GM20000 (cell line): Measurements from ENCODE around the gene IFI35.

ENCODE experiments used
- DNase-seq: peaks from one replicate; pipeline ENCODE4 v3.0.0; 2012; ENCODE audit warnings: low spot score
- TF ChIP-seq, protein P1 (sequence below): IDR thresholded peaks from 2 replicates; pipeline ENCODE4 v1.5.1; 2012; ENCODE audit warnings: mild to moderate bottlenecking, control low read depth; ENCODE audit errors: extremely low read depth, missing control alignments

Gene IFI35

DNA sequence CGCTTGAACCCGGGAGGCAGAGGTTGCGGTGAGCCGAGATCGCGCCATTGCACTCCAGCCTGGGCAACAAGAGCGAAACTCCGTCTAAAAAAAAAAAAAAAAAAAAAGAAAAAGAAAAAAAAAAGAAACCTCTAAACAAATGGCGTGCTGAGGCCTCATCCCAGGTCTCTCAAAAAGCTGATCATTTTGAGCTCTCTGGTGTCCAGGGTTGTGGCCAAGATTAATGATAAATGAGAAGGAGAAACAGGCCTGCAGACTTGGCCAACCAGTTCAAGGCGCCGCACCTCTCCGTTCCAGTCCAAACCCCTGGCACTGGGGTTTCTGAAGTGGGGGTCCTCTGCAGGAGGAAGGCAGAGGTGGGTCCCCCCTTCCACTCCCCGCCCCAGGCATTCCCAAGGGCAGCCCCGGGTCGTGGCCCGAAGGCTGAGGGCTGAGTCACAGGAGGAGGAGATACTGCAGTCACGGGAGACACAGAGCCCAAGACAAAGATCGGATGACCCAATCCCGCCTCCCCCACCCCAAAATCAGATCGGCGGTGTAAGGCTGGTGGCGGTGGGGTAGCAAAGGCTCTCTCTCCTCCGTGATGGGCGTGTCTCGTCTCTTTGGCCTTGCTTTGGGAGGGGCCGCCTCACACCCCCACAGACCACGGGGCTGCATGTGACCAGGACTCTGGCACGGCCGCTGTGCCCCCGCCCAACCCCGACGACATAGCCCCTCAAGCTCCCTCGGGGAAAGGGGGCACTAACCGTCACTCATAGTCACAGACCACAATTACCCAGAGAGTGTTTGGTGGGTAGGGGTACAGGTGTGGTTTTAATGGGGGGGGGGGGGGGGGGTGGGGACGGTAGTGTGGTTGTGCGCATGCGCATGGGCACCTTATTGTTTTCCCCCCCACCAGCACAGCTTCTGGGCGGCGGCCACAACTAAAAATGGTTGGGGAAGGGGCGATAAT is 14.5 kb downstream of the IFI35 start:
- TF ChIP-seq, protein P1, sequence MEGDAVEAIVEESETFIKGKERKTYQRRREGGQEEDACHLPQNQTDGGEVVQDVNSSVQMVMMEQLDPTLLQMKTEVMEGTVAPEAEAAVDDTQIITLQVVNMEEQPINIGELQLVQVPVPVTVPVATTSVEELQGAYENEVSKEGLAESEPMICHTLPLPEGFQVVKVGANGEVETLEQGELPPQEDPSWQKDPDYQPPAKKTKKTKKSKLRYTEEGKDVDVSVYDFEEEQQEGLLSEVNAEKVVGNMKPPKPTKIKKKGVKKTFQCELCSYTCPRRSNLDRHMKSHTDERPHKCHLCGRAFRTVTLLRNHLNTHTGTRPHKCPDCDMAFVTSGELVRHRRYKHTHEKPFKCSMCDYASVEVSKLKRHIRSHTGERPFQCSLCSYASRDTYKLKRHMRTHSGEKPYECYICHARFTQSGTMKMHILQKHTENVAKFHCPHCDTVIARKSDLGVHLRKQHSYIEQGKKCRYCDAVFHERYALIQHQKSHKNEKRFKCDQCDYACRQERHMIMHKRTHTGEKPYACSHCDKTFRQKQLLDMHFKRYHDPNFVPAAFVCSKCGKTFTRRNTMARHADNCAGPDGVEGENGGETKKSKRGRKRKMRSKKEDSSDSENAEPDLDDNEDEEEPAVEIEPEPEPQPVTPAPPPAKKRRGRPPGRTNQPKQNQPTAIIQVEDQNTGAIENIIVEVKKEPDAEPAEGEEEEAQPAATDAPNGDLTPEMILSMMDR, result no peak
- peak; percentile 70 for DNase-seq

DNA sequence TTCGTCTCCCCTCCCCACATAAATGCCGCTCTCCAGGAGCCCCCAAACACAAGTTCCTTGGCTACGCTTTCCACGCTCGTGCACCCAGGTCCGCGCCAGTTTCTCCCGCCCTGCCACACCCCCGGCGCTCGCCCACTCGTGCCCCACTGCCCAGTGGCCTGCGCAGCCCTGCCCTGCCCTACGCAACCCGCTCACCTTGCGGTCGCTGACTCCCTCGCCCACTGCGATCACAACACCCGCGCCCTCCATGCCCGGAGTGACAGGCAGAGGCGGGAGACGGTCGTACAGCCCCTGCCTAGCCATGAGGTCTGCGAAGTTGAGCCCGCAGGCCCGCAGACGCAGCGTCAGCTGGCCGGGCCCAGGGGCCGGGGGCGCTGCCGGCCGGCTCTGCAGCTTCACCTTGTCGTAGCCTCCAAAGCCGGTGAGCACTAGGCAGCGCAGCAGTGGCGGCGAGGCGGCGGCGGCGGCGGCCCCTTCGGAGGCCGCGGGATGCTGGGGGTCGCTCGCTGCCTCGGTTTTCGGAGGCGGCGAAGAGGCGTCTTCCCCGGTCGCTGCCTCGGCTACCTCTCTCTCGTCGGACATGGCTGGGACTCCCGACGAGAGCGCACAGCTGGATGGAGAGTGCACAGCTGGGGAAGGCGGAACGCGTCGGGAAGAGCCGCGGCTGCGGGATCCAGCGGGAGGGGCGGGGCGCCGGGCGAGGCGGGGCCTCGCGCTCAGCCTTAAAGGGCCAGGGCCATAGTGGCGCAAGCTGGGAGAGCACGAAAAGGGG is 15.3 kb downstream of the IFI35 start, which contains the start of gene VAT1:
Gene VAT1, minus strand, starts transcription at position 645 of the 772 bp plus-strand sequence. Its CDS starts 63 bp downstream, at position 582.
- DNase-seq, result peak; percentile 86
- TF ChIP-seq, protein P1, result no peak

DNA sequence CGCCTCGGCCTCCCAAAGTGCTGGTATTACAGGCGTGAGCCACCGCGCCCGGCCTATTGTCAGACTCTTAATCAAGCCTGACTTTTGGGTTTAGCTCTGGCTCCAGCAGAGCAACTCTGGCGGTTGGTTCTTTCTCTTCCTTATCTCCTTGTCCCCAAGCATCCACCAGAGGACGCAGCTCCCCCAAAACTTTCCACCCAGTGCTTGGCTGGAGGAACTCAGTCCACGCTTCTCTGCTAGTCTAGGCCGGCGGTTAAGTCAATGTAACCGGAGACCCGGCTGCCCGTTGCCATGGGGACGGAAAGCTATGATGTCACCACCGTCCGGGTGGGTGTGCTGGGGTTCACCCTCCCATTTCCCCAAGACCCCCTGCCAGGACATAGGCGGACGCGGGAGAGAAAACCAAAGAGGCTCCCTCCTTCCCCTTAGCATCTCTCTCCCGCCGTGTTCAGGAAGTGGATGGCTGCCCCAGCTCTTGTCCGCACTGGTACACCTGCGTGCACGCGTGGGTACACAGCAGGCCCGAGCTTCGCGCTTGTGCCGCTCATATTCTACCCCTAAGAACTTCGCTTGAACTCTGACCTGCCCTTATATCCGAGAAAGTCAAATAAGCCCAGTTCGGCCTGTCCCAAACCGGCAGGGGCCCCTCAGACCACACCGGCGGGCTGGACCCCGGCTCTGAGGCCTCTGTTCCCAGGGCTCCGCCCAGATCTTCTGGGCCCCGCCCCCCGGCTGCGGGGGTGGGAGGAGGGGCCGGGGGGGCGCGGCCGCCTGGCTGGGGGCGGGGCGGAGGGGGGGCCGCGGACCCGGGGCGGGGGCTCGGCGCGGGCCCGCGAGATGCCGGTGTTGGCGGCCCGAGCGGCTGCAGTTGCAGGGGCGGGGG is 18.1 kb downstream of the IFI35 start, which contains the start of gene RND2:
Gene RND2, plus strand, starts transcription at position 825 of the 883 bp plus-strand sequence. CDS start 117 bp downstream, outside the sequence.
- DNase-seq, result peak; percentile 94
- TF ChIP-seq, protein P1, result peak; percentile 50

DNA sequence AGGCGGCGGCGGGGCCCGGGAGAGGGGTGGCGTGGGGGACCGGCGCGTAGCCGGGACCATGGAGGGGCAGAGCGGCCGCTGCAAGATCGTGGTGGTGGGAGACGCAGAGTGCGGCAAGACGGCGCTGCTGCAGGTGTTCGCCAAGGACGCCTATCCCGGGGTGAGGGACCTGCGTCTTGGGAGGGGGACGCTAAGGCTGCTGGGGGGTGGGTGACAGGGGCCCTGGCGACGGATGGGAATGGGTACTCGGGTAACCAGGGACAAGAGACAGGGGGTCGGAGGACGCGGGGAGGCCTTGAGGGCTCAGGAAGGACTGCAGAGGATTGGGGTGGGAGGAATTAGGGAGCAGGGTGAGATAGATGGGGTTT is 18.7 kb downstream of the IFI35 start:
- TF ChIP-seq, protein P1, result no peak
- no peak for DNase-seq

DNA sequence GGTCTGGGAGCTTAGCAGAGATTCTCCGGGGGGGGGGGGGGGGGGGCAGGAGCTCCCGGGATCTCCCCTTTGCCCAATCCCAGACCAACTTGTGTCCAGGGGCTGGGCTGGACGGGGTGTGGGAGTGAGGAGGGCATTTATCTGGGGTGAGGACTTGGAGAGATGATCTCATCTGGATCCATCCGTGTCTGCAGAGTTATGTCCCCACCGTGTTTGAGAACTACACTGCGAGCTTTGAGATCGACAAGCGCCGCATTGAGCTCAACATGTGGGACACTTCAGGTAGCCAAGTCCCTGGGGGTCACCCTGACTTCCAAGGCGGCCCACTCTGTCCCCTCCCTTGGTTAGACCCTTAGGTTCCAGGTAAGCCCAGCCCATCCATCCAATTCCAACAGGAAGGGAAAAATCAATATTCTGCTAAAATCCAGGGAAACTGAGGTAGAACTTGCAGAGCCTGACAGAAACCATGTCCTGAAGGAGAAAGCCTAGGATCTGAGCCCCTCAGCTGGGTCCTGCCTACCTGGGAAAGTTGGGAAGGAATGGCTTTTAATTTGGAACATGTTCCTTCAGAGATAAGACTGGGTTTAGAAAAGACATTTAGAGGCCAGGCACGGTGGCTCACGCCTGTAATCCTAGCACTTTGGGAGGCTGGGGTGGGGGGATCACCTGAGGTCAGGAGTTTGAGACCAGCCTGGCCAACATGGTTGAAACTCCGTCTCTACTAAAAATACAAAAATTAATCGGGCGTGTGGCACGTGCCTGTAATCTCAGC is 19.4 kb downstream of the IFI35 start:
- TF ChIP-seq, protein P1, result no peak

DNA sequence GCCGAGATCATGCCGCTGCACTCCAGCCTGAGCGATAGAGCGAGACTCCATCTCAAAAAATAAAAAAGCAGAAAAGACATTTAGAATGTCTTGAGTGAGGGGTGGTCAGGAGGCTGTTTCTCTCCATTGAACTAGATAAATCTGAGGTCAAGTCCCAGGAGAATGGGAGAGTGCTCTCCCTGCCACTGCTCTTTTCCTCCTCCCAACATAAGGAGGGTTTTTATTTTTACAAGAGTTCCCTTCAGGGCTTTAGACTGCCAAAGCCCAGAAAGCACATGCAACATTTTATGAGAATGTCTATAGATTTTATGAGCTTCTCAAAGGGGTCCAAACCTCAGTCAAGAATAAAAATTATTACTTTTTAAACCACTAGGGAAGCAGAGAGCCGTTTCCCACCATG is 20.0 kb downstream of the IFI35 start:
- TF ChIP-seq, protein P1, result no peak

More for the DNA sequence above, 19.4 kb downstream of the IFI35 start:
- DNase-seq, result no peak

More for the DNA sequence above, 20.0 kb downstream of the IFI35 start:
- no peak for DNase-seq
